K562 (cell line): ENCODE data around the gene ST6GAL1. TPM values are rescaled to one million over a fixed set of nuclear protein-coding genes. Genes with fewer than 3 reads are reported as not detected.

Experiments
- ARHGAP35 ChIP-seq: fragments of 450-650 bp; IDR thresholded peaks from 2 replicates; pipeline ENCODE4 v1.6.1; 2018; ENCODE audit not compliant: partially characterized antibody
- ARID1B ChIP-seq: fragments of 450-650 bp; IDR thresholded peaks from 2 replicates; pipeline ENCODE4 v1.6.1; 2016; ENCODE audit warnings: antibody characterized with exemption, mild to moderate bottlenecking, inconsistent platforms
- ATF6 ChIP-seq: sonication (generic); formaldehyde crosslinking; IDR thresholded peaks from 2 replicates; pipeline ENCODE4 v1.4.0; 2020; ENCODE audit warnings: mild to moderate bottlenecking, missing genetic modification reagents
- FOSL1 ChIP-seq: fragments of 200-800 bp; sonication (Bioruptor generic); conservative IDR thresholded peaks from 2 replicates; pipeline ENCODE4 v1.6.1; 2016; ENCODE audit warnings: missing genetic modification characterization, missing compliant biosample characterization
- HES1 ChIP-seq: fragments of 450-650 bp; IDR thresholded peaks from 2 replicates; pipeline ENCODE4 v1.6.1; 2016; ENCODE audit warnings: low read depth, mild to moderate bottlenecking, moderate library complexity
- HSF4 ChIP-seq: fragments of 250-450 bp; sonication (Bioruptor Pico); IDR thresholded peaks from 2 replicates; pipeline ENCODE4 v2.1.2; 2022; ENCODE audit warnings: mild to moderate bottlenecking, moderate library complexity, borderline replicate concordance
- MITF ChIP-seq: IDR thresholded peaks from 2 replicates; pipeline ENCODE4 v1.6.1; 2014; ENCODE audit warnings: antibody characterized with exemption
- MTF1 ChIP-seq: fragments of 250-450 bp; sonication (Bioruptor Pico); IDR thresholded peaks from 2 replicates; pipeline ENCODE4 v1.9.0; 2021; ENCODE audit warnings: moderate library complexity, mild to moderate bottlenecking, inconsistent platforms, borderline replicate concordance
- PHF21A ChIP-seq: fragments of 450-650 bp; IDR thresholded peaks from 2 replicates; pipeline ENCODE4 v1.6.1; 2017; ENCODE audit warnings: low read depth, borderline replicate concordance
- RFX5 ChIP-seq: IDR thresholded peaks from 2 replicates; pipeline ENCODE4 v1.6.1; 2011; ENCODE audit warnings: low read depth, mild to moderate bottlenecking, improper control_type of control experiment, low read length
- SMAD4 ChIP-seq: fragments of 250-450 bp; sonication (Bioruptor Pico); conservative IDR thresholded peaks from 2 replicates; pipeline ENCODE4 v1.8.0; 2021; ENCODE audit warnings: inconsistent platforms, mild to moderate bottlenecking, moderate library complexity
- TAL1 ChIP-seq: fragments of 450-650 bp; IDR thresholded peaks from 2 replicates; pipeline ENCODE4 v1.6.1; 2016; ENCODE audit warnings: mild to moderate bottlenecking
- THAP12 ChIP-seq: fragments of 250-450 bp; sonication (Bioruptor Pico); IDR thresholded peaks from 2 replicates; pipeline ENCODE4 v1.9.0; 2021; ENCODE audit warnings: mild to moderate bottlenecking, inconsistent platforms
- ZFP91 ChIP-seq: sonication (generic); formaldehyde crosslinking; IDR thresholded peaks from 2 replicates; pipeline ENCODE4 v1.8.0; 2022; ENCODE audit warnings: mild to moderate bottlenecking, missing genetic modification reagents
- ZNF175 ChIP-seq: fragments of 200-800 bp; sonication (Bioruptor generic); IDR thresholded peaks from 2 replicates; pipeline ENCODE4 v1.6.1; 2016; ENCODE audit warnings: low read depth, mild to moderate bottlenecking, missing genetic modification characterization, missing compliant biosample characterization
- ZNF277 ChIP-seq: fragments of 250-450 bp; sonication (Bioruptor Pico); IDR thresholded peaks from 2 replicates; pipeline ENCODE4 v1.8.0; 2022; ENCODE audit warnings: inconsistent platforms, mild to moderate bottlenecking, moderate library complexity, borderline replicate concordance
- ZNF444 ChIP-seq: fragments of 250-450 bp; sonication (Bioruptor Pico); IDR thresholded peaks from 2 replicates; pipeline ENCODE4 v1.4.0; 2020; ENCODE audit warnings: mild to moderate bottlenecking, moderate library complexity
- polyA plus RNA-seq, 8 experiments: library from polyadenylated mRNA; depleted of rRNA in 4 of 8; stranded (reverse) in 5 of 8; unstranded in 3 of 8; fragments of >200 nt; fragmentation: Nextera tagmentation in 2 of 8; fragmentation: Illumina TruSeq in 1 of 8; extraction: Ambion mirVana in 2 of 8; extraction: Trizol in 1 of 8; gene quantifications; 2 replicates each; pipeline versions ENCODE4 v1.2.1 to v1.2.3, GENCODE V29; 2011 to 2014; ENCODE audit warnings: inconsistent platforms in 1 of 8, missing spikeins in 1 of 8
- total RNA-seq, 7 experiments: library from RNA; depleted of rRNA in 6 of 7; stranded (reverse); fragments of >200 nt in 6 of 7; fragmentation: Illumina TruSeq in 2 of 7; extraction: Trizol in 2 of 7; gene quantifications; 2 replicates each; pipeline versions ENCODE4 v1.2.1 to v1.2.3, GENCODE V29; 2011 to 2021; ENCODE audit warnings: low replicate concordance in 1 of 7

Gene ST6GAL1
- total and polyA plus RNA-seq, 9 of the 15 experiments (the other 6 are each of a cell fraction or from before 2014, with no cell fraction given) = 31.9 to 145 (median 71.0) TPM

- TF ChIP-seq ATF6 = no peak
- peak; percentile 91 for TF ChIP-seq FOSL1 (tag)
- no peak for TF ChIP-seq HES1
- TF ChIP-seq THAP12 (CRISPR knock-in tag) = no peak
- no peak for TF ChIP-seq MTF1
- TF ChIP-seq SMAD4 (CRISPR knock-in tag) = peak; percentile 66
- TF ChIP-seq RFX5 = no peak
- TF ChIP-seq ARHGAP35 = no peak
- TF ChIP-seq HSF4 = 0 out of 2 replicates have a peak, but pooled peaks have one; percentile 44
- no peak for TF ChIP-seq MITF
- no peak for TF ChIP-seq ZNF277 (CRISPR knock-in tag)
- peak; percentile 55 for TF ChIP-seq ARID1B
- no peak; the same call in 1 of the 2 replicates for TF ChIP-seq TAL1
- TF ChIP-seq ZNF175 (CRISPR knock-in tag) = peak; percentile 96
- TF ChIP-seq PHF21A = no peak
- TF ChIP-seq ZFP91 (CRISPR knock-in tag) = no peak
- no peak for TF ChIP-seq ZNF444 (CRISPR knock-in tag)
Measured at GRCh38 chr3:187041362-187042307, 111.3 kb downstream of the ST6GAL1 start (continued).
